Chondrocyte (in vitro differentiated cells): Measurements from ENCODE around the gene DAZAP1. TPM values are rescaled to one million over a fixed set of nuclear protein-coding genes. Genes with fewer than 3 reads are reported as not detected.

Experiments used
- DNase-seq: peaks from one replicate; pipeline ENCODE4 v3.0.0; 2021; ENCODE audit warnings: mixed read lengths, low spot score
- H3K27ac Mint-ChIP-seq: one replicate; pipeline ENCODE4 v1.8.0; 2021; ENCODE audit warnings: mild to moderate bottlenecking, moderate library complexity, mixed read lengths; ENCODE audit not compliant: unreplicated experiment
- H3K27me3 Mint-ChIP-seq: 2 replicates; pipeline ENCODE4 v1.8.0; 2021; ENCODE audit warnings: low read depth, mixed read lengths
- H3K36me3 Mint-ChIP-seq: 2 replicates; pipeline ENCODE4 v1.8.0; 2021; ENCODE audit warnings: low read depth, mixed read lengths
- H3K4me1 Mint-ChIP-seq: 2 replicates; pipeline ENCODE4 v1.8.0; 2021; ENCODE audit warnings: low read depth, mild to moderate bottlenecking, mixed read lengths
- H3K4me3 Mint-ChIP-seq: one replicate; pipeline ENCODE4 v1.8.0; 2021; ENCODE audit warnings: mild to moderate bottlenecking, moderate library complexity, mixed read lengths; ENCODE audit not compliant: unreplicated experiment
- H3K9me3 Mint-ChIP-seq: 2 replicates; pipeline ENCODE4 v1.8.0; 2021; ENCODE audit warnings: low read depth, mixed read lengths
- CTCF ChIP-seq: fragments of 200-600 bp; sonication (generic); IDR thresholded peaks from 2 replicates; pipeline ENCODE4 v1.5.0; 2021; ENCODE audit warnings: antibody characterized with exemption, mild to moderate bottlenecking, moderate library complexity
- total RNA-seq: library from RNA; stranded (reverse); gene quantifications from 3 replicates; pipeline ENCODE4 v1.2.1, GENCODE V29; 2021

Gene DAZAP1
- total RNA-seq, 1 donor from 2014 or later, result 88.0 TPM

GRCh38 chr19:1472231-1473084, 65.1 kb downstream of the DAZAP1 start:
- Mint-ChIP-seq H3K4me1 (peaks cover 10% of the 10 kb centered on the region), H3K36me3 (peaks cover 3% of the 10 kb centered on the region), H3K27ac (no peak overlapping the region), H3K27me3 (peaks cover 2% of the 10 kb centered on the region), H3K4me3 (no peak overlapping the region), H3K9me3 (no peaks in the 10 kb centered on the region)
- no peak for DNase-seq
- no peak for TF ChIP-seq CTCF

- Mint-ChIP-seq H3K36me3 (peaks cover 3% of the 10 kb centered on the region), H3K4me3 (no peak overlapping the region)
These were observed 65.9 kb downstream of the DAZAP1 start for GRCh38 chr19:1473085-1473851.

GRCh38 chr19:1474011-1474764, 66.8 kb downstream of the DAZAP1 start:
- peaks cover 2% of the 10 kb centered on the region for H3K27me3 Mint-ChIP-seq
- no peak for DNase-seq
- no peak overlapping the region for H3K4me3 Mint-ChIP-seq

More at GRCh38 chr19:1473085-1473851, 65.9 kb downstream of the DAZAP1 start:
- peaks cover 18% of the 10 kb centered on the region for H3K4me1 Mint-ChIP-seq
- H3K27me3 Mint-ChIP-seq, result peaks cover 2% of the 10 kb centered on the region
- no peaks in the 10 kb centered on the region for H3K9me3 Mint-ChIP-seq
- H3K27ac Mint-ChIP-seq, result no peak overlapping the region
- no peak for TF ChIP-seq CTCF
- DNase-seq, result no peak

GRCh38 chr19:1474765-1475351, 67.5 kb downstream of the DAZAP1 start:
- no peak overlapping the region for H3K4me3 Mint-ChIP-seq
- no peak overlapping the region for H3K27ac Mint-ChIP-seq
- no peak for TF ChIP-seq CTCF
- H3K27me3 Mint-ChIP-seq, result peaks cover 2% of the 10 kb centered on the region
- no peaks in the 10 kb centered on the region for H3K9me3 Mint-ChIP-seq
- peaks cover 4% of the 10 kb centered on the region for H3K36me3 Mint-ChIP-seq
- DNase-seq, result no peak
- peaks cover 23% of the 10 kb centered on the region for H3K4me1 Mint-ChIP-seq

More at GRCh38 chr19:1474011-1474764, 66.8 kb downstream of the DAZAP1 start:
- no peaks in the 10 kb centered on the region for H3K9me3 Mint-ChIP-seq
- H3K36me3 Mint-ChIP-seq, result peaks cover 4% of the 10 kb centered on the region
- peaks cover 22% of the 10 kb centered on the region for H3K4me1 Mint-ChIP-seq
- H3K27ac Mint-ChIP-seq, result no peak overlapping the region
- no peak for TF ChIP-seq CTCF
